H9 (cell line): ENCODE data around the gene RNF224. TPM values are rescaled to one million over a fixed set of nuclear protein-coding genes. Genes with fewer than 3 reads are reported as not detected.
A peak's percentile ranks its signal among the peaks of the same experiment; 100 is the strongest.

Experiments used
- DNase-seq: peaks from one replicate; pipeline ENCODE4 v3.0.0-alpha.2; 2017
- H2AFZ ChIP-seq: one replicate; pipeline ENCODE4 v1.6.1; 2013; ENCODE audit warnings: mild to moderate bottlenecking, low read length, control low read depth, moderate library complexity
- H2AK5ac ChIP-seq: 2 replicates; pipeline ENCODE4 v1.6.1; 2013; ENCODE audit warnings: low read length, control low read depth, mixed read lengths; ENCODE audit not compliant: insufficient read length
- H2BK120ac ChIP-seq: one replicate; pipeline ENCODE4 v1.6.1; 2013; ENCODE audit warnings: low read depth, mild to moderate bottlenecking, low read length, control low read depth, inconsistent platforms; ENCODE audit not compliant: poor library complexity, severe bottlenecking
- H2BK12ac ChIP-seq: 2 replicates; pipeline ENCODE4 v1.6.1; 2013; ENCODE audit warnings: low read length, control low read depth, mixed read lengths, low read depth; ENCODE audit not compliant: insufficient read length
- H2BK15ac ChIP-seq: 2 replicates; pipeline ENCODE4 v1.6.1; 2013; ENCODE audit warnings: low read depth, low read length, control low read depth
- H2BK20ac ChIP-seq: one replicate; pipeline ENCODE4 v1.6.1; 2013; ENCODE audit warnings: low read depth, mild to moderate bottlenecking, low read length, control low read depth, inconsistent platforms; ENCODE audit not compliant: poor library complexity, severe bottlenecking
- H2BK5ac ChIP-seq: 2 replicates; pipeline ENCODE4 v1.6.1; 2013; ENCODE audit warnings: low read length, control low read depth, mixed read lengths; ENCODE audit not compliant: insufficient read length
- H3K14ac ChIP-seq: 2 replicates; pipeline ENCODE4 v1.6.1; 2013; ENCODE audit warnings: low read length, control low read depth; ENCODE audit not compliant: insufficient read depth
- H3K18ac ChIP-seq: 2 replicates; pipeline ENCODE4 v1.6.1; 2013; ENCODE audit warnings: low read depth, mild to moderate bottlenecking, mixed read lengths, low read length, control low read depth; ENCODE audit not compliant: insufficient read length
- H3K23ac ChIP-seq: 2 replicates; pipeline ENCODE4 v1.6.1; 2013; ENCODE audit warnings: low read length, control low read depth, mixed read lengths, low read depth; ENCODE audit not compliant: insufficient read length
- H3K23me2 ChIP-seq: 2 replicates; pipeline ENCODE4 v1.6.1; 2013; ENCODE audit warnings: low read depth, mild to moderate bottlenecking, mixed read lengths, low read length, control low read depth; ENCODE audit not compliant: insufficient read length, poor library complexity, severe bottlenecking
- H3K27ac ChIP-seq: 2 replicates; pipeline ENCODE4 v1.5.1; 2013; ENCODE audit warnings: low read length, control low read depth, mixed read lengths, low read depth; ENCODE audit not compliant: insufficient read length
- H3K27me3 ChIP-seq: 2 replicates; pipeline ENCODE4 v1.6.1; 2013; ENCODE audit warnings: low read length, control low read depth, inconsistent platforms; ENCODE audit not compliant: insufficient read depth
- H3K4ac ChIP-seq: 2 replicates; pipeline ENCODE4 v1.6.1; 2013; ENCODE audit warnings: low read depth, mild to moderate bottlenecking, control low read depth, inconsistent platforms, low read length, moderate library complexity
- H3K4me1 ChIP-seq: 2 replicates; pipeline ENCODE4 v1.6.1; 2013; ENCODE audit warnings: low read length, control low read depth, inconsistent platforms; ENCODE audit not compliant: insufficient read depth
- H3K4me2 ChIP-seq: 2 replicates; pipeline ENCODE4 v1.6.1; 2013; ENCODE audit warnings: low read length, control low read depth, mixed read lengths; ENCODE audit not compliant: insufficient read length, insufficient read depth
- H3K56ac ChIP-seq: 2 replicates; pipeline ENCODE4 v1.6.1; 2013; ENCODE audit warnings: low read depth, mild to moderate bottlenecking, mixed read lengths, low read length, control low read depth; ENCODE audit not compliant: insufficient read length
- H3K79me1 ChIP-seq: 2 replicates; pipeline ENCODE4 v1.6.1; 2013; ENCODE audit warnings: low read depth, mild to moderate bottlenecking, moderate library complexity, low read length, control low read depth, inconsistent platforms; ENCODE audit not compliant: insufficient read depth, poor library complexity, severe bottlenecking
- H3K79me2 ChIP-seq: 2 replicates; pipeline ENCODE4 v1.6.1; 2013; ENCODE audit warnings: low read length, control low read depth, inconsistent platforms; ENCODE audit not compliant: insufficient read depth
- H3K9ac ChIP-seq: 2 replicates; pipeline ENCODE4 v1.6.1; 2013; ENCODE audit warnings: low read length, control low read depth, mixed read lengths; ENCODE audit not compliant: insufficient read length; ENCODE audit errors: extremely low read depth
- H3K9me3 ChIP-seq: one replicate; pipeline ENCODE4 v1.6.1; 2013; ENCODE audit warnings: low read depth, low read length, inconsistent platforms; ENCODE audit not compliant: control insufficient read depth
- H3T11ph ChIP-seq: one replicate; pipeline ENCODE4 v1.6.1; 2013; ENCODE audit warnings: mild to moderate bottlenecking, low read length, control low read depth, inconsistent platforms
- H4K20me1 ChIP-seq: one replicate; pipeline ENCODE4 v1.6.1; 2013; ENCODE audit not compliant: control insufficient read depth, insufficient read length, insufficient read depth
- H4K5ac ChIP-seq: 2 replicates; pipeline ENCODE4 v1.6.1; 2013; ENCODE audit warnings: low read depth, mild to moderate bottlenecking, mixed read lengths, low read length, control low read depth; ENCODE audit not compliant: insufficient read length
- H4K8ac ChIP-seq: replicated peaks from 2 replicates; pipeline ENCODE4 v1.6.1; 2013; ENCODE audit warnings: low read length, control low read depth, mixed read lengths, low read depth; ENCODE audit not compliant: insufficient read length
- H4K91ac ChIP-seq: 2 replicates; pipeline ENCODE4 v1.6.1; 2013; ENCODE audit warnings: low read depth, mild to moderate bottlenecking, moderate library complexity, mixed read lengths, low read length, control low read depth; ENCODE audit not compliant: insufficient read length
- H3K27ac Mint-ChIP-seq, 3 experiments: 2 replicates in 2 of 3; 3 replicates in 1 of 3; pipeline ENCODE4 v1.8.0; 2020 to 2021; ENCODE audit warnings: mixed read lengths in 3 of 3, mild to moderate bottlenecking in 1 of 3, moderate library complexity in 1 of 3
- H3K27me3 Mint-ChIP-seq: 2 replicates; pipeline ENCODE4 v1.8.0; 2021; ENCODE audit warnings: low read depth, mild to moderate bottlenecking, moderate library complexity, mixed read lengths
- H3K36me3 Mint-ChIP-seq, 3 experiments: 2 replicates in 2 of 3; 3 replicates in 1 of 3; pipeline ENCODE4 v1.8.0; 2020 to 2021; ENCODE audit warnings: low read depth in 3 of 3, mixed read lengths in 3 of 3; ENCODE audit not compliant: insufficient read depth in 1 of 3
- H3K4me1 Mint-ChIP-seq, 2 experiments: 2 replicates each; pipeline ENCODE4 v1.8.0; 2020; ENCODE audit warnings: mixed read lengths in 2 of 2
- H3K4me3 Mint-ChIP-seq, 2 experiments: 2 replicates in 1 of 2; 3 replicates in 1 of 2; pipeline ENCODE4 v1.8.0; 2020 to 2021; ENCODE audit warnings: mild to moderate bottlenecking in 2 of 2, mixed read lengths in 2 of 2, moderate library complexity in 1 of 2
- H3K9me3 Mint-ChIP-seq, 2 experiments: 2 replicates in 1 of 2; 3 replicates in 1 of 2; pipeline ENCODE4 v1.8.0; 2020; ENCODE audit warnings: mild to moderate bottlenecking in 2 of 2, mixed read lengths in 2 of 2, moderate library complexity in 1 of 2
- WGBS: extraction: QIAGEN DNeasy Blood & Tissue Kit; methylation state at CpG from one replicate; pipeline ENCODE4 v1.1.7; 2013; ENCODE audit warnings: missing lambda C conversion rate, low lambda C conversion rate, mixed read lengths; ENCODE audit not compliant: insufficient read length; ENCODE audit errors: extremely low coverage; 5-methylcytosine and 5-hydroxymethylcytosine counted together
- total RNA-seq: library from RNA; stranded (reverse); gene quantifications from 2 replicates; pipeline ENCODE4 v1.2.1, GENCODE V29; 2021
- TF ChIP-seq, protein P1 (sequence below): fragments of 200-600 bp; sonication (generic); conservative IDR thresholded peaks from 3 replicates; pipeline ENCODE4 v1.8.0; 2021; ENCODE audit warnings: antibody characterized with exemption, mild to moderate bottlenecking

Gene RNF224
- total RNA-seq, 1 experiment from 2014 or later: 0.15 TPM

DNA sequence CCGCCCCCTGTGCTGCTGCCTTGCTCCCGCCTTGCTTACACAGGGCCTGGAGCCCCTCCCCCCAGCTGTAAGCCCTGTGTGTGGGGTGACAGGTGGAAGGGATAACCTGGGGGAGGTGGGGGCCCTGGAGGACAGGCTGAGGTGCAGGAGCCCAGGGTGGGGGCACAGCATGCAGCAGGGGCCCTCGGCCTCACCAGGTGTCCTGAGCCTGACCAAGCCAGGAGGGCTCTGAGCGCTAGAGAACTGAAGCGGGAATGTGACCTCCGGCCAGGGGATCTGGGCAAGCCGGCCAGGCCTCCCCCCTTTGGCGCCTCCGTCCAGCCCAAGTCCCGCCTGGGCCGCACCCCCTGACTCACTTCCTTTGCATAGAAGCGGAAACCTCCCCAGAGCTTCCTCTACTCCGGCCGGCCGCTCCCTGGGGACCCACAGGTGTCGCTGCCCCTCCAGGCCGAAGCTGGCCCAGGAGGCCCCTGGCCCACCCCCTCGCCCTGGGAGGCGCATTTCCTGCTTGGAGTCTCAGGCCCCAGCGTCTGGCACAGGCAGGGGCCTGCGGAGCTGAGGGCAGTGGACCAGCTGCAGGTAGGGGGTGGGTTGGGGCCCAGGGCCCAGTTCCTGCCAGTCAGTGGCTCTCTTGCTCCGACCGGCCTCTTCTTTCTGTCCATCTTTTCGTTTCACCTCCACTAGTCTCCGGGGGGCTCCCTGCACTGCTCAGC is 50.2 kb downstream of the RNF224 start, which contains the start of gene TOR4A:
Gene TOR4A, plus strand, starts transcription at position 398 of the 713 bp plus-strand sequence. CDS start 964 bp downstream, outside the sequence.
- Histone ChIP-seq H4K20me1 (no peaks in the 10 kb centered on the region), H3K4me2 (peak within 1 kb of the TSS; percentile 10), H3K14ac (no peak within 1 kb of the TSS; the same call in 1 of the 2 replicates), H3K4ac (no peak within 1 kb of the TSS), H3K56ac (no peak within 1 kb of the TSS), H2BK15ac (no peak within 1 kb of the TSS), H3K79me2 (no peaks in the 10 kb centered on the region), H4K5ac (no peak within 1 kb of the TSS), H4K91ac (no peak within 1 kb of the TSS), H3K18ac (peak within 1 kb of the TSS; percentile 78), H4K8ac (no peak within 1 kb of the TSS), H3K27me3 (no peaks in the 10 kb centered on the region), H3K23ac (no peak within 1 kb of the TSS), H3K9me3 (no peaks in the 10 kb centered on the region), H3K4me1 (no peaks in the 10 kb centered on the region), H3K79me1 (no peaks in the 10 kb centered on the region), H3T11ph (no peak within 1 kb of the TSS), H2BK12ac (no peak within 1 kb of the TSS), H3K27ac (no peak within 1 kb of the TSS), H2AFZ (no peak within 1 kb of the TSS), H2BK120ac (no peak within 1 kb of the TSS), H2BK5ac (no peak within 1 kb of the TSS), H2AK5ac (no peak within 1 kb of the TSS), H2BK20ac (no peak within 1 kb of the TSS), H3K9ac (no peak within 1 kb of the TSS), H3K23me2 (peaks cover 12% of the 10 kb centered on the region)
- Mint-ChIP-seq H3K36me3 (peaks cover 0 to 10% (median 4%) of the 10 kb centered on the region in 3 experiments; a peak in 5 of 7 replicates), H3K4me1 (peaks cover 20 to 29% of the 10 kb centered on the region in 2 experiments), H3K27me3 (peaks cover 7% of the 10 kb centered on the region), H3K27ac (peak within 1 kb of the TSS; percentile 94 to 99 (median 97)), H3K4me3 (peak within 1 kb of the TSS; percentile 48 to 74), H3K9me3 (no peaks in the 10 kb centered on the region)
- WGBS: no CpG with 5 or more reads among the region's 25 CpGs
- TF ChIP-seq, protein P1, sequence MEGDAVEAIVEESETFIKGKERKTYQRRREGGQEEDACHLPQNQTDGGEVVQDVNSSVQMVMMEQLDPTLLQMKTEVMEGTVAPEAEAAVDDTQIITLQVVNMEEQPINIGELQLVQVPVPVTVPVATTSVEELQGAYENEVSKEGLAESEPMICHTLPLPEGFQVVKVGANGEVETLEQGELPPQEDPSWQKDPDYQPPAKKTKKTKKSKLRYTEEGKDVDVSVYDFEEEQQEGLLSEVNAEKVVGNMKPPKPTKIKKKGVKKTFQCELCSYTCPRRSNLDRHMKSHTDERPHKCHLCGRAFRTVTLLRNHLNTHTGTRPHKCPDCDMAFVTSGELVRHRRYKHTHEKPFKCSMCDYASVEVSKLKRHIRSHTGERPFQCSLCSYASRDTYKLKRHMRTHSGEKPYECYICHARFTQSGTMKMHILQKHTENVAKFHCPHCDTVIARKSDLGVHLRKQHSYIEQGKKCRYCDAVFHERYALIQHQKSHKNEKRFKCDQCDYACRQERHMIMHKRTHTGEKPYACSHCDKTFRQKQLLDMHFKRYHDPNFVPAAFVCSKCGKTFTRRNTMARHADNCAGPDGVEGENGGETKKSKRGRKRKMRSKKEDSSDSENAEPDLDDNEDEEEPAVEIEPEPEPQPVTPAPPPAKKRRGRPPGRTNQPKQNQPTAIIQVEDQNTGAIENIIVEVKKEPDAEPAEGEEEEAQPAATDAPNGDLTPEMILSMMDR: peak; percentile 35; the same call in 2 of the 3 replicates
- peak; percentile 92 for DNase-seq
